HG02798 (cell line): ENCODE results near the gene TRIM54.
"Not testable (repeated sequence)": the region's sequence is repeated elsewhere in the genome, so short reads cannot be mapped to it uniquely, and the experiment has no call there.

ENCODE experiments used
- ATAC-seq: cut with Tn5 transposase; IDR thresholded peaks from one replicate; pipeline ENCODE4 v1.9.1; 2021; ENCODE audit warnings: mild to moderate bottlenecking; ENCODE audit not compliant: unreplicated experiment, poor library complexity

The TRIM54 gene

DNA sequence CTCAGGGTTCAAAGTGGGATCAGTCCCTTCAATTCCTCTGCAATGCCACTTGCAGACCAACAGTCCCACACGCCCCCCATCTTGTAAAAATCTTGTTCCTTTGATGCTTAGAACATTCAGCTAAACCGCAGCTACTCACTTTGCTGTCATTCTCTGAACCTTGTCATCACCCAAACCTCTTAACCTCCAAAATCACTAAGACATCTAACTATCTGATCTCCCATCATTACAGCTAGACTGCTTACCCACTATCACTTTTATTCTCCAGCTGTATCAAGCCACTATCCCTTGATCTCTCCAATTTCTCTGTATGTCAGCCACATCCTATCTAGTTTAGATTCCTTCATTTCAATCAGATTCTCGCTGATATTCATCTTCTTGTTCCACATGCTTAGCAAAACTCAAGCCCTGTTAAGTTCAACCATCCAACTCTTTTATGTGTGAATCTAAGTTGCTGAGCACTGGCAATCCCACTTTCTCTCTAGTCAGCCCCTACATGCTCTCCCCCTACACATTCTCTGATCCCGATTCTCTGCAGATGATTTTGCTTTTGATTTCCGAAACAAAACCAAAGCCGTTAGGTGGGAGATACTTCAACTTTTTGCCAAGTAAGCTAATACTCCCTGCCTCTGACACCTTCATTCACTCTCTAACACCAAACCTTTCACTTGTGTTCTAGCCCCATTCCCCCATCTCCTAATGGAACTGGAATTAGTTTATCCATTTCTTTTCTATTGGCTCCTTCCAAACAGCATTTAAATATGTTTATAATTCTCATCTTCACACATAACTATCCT, 69.8 kb downstream of the TRIM54 start:
- ATAC-seq, result no peak

DNA sequence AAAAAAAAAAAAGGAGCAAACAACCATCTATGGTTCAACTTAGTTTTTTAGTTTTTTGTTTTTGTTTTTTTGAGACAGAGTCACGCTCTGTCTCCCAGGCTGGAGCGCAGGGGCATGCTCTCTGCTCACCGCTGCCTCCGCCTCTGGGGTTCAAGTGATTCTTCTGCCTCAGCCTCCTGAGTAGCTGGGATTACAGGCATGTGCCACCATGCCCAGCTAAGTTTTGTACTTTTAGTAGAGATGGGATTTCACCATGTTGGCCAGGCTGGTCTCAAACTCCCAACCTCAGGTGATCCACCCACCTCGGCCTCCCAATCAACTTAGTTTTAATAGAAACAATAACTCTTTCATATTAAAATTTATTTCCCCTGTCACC, 71.1 kb downstream of the TRIM54 start:
- ATAC-seq, result not testable (repeated sequence)

DNA sequence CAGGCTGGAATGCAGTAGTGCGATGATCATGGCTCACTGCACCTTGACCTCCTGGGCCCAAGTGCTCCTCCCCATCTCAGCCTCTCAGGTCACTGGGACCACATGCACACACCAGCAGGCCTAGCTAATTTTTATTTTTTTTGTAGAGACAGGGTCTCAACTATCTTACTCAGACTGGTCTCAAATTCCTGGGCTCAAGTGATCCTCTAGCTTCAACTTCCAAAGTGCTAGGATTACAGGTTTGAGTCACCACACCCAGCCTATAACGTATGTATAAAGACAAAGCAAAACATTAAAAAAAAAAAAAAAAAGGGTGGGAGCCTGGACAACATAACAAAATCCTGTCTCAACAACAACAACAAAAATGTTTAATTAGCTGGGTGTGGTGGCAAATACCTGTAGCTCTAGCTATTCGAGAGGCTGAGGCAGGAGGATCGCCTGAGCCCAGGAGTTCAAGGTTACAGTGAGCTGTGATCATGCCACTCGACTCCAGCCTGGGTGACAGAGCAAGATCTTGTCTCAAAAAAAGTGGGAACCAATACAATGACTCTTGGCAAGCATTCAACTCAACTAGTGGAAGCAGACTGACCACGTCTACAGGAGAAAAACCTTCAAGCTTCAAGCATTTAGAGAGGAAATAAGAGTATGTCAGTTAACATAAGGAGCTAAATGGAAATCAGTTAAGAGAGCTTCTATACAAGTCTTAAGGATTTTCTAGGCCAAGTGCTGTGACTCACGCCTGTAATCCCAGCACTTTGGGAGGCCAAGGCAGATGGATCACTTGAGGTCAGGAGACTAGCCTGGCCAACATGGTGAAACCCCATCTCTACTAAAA, 71.8 kb downstream of the TRIM54 start:
- ATAC-seq, result no peak

DNA sequence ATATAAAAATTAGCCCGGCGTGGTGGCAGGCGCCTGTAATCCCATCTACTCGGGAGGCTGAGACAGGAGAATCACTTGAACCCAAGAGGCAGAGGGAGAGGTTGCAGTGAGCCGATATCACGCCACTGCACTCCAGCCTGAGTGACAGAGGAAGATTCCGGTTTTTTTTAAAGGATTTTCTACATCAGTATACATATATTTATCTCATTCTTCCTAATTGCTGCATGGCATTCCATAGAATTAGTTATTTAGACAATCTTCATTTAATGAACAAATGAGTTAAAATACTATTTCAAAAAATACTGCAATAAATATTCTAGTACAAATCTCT, 72.3 kb downstream of the TRIM54 start:
- no peak for ATAC-seq

DNA sequence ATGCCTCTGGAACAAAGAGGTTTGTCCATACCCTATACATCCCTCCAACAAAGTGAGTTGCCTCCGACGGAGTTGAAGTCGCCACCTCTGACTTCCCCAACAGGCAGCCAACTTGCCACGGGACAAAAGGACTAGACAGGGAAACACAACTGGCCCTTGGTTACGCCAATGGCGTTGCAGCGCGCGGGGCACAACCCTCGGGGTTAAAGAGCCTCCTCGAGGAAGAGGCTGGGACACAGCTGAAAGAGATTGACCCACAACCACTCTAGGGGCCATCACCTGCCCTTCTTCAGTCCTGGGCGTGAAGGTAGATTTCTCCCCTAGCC, 73.8 kb downstream of the TRIM54 start:
- peak; percentile 31 for ATAC-seq

DNA sequence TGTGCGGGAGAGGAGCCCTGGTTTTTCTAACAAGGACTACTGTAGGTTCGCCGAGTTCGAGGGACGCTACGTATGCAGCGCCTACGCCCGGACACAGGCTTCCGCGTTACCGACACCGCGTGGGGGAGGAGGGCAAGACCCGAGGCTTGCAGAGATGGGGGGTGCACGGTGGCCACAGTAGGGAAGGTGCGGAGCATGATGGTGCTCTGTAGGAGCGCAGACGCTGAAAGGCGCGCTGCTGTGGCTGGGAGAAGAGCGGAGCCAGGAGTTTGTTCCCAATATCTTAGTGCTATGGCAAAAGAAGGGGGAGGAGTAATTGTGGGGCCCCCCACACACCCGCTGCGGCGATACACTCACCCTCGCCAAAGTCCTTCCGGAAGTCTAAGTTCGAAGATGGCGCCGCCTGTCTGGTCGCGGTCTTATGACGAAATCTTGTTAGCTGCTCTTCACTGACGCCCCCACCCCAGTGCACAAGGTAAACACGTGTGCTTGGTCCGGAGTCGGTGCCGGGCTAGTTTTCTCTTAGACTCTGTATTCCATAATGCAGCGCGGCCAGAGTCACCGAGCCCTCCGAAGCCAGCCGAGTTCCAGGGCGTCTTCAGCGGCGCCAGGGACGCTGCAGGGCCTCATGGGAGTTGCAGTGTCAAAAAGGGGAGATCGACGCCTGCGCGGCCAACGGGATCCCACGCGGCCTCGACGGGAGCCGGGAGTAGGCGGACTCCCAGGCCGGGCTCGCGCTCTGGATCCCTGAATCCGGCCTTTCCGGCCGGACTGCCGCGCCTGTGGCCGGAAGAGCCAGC, 74.4 kb downstream of the TRIM54 start, which contains the start of gene GTF3C2:
TSS of gene GTF3C2 (minus strand) at position 383 of the 800 bp plus-strand sequence. CDS start 13,210 bp downstream, outside the sequence.
- peak; percentile 85 for ATAC-seq
